A549 (cell line): ENCODE results near the gene DYRK1A.

Source experiments
- ESRRA ChIP-seq: fragments of 150-350 bp; IDR thresholded peaks from 2 replicates; pipeline ENCODE4 v1.6.1; 2014; ENCODE audit warnings: mild to moderate bottlenecking, low read length, borderline replicate concordance
- MAFK ChIP-seq: fragments of 450-650 bp; IDR thresholded peaks from 2 replicates; pipeline ENCODE4 v1.6.1; 2014; ENCODE audit not compliant: partially characterized antibody
- POLR2AphosphoS2 ChIP-seq: conservative IDR thresholded peaks from 2 replicates; pipeline ENCODE4 v1.6.1; 2012; ENCODE audit warnings: low read length, improper control_type of control experiment, inconsistent platforms
- SREBF2 ChIP-seq: fragments of 450-650 bp; IDR thresholded peaks from 2 replicates; pipeline ENCODE4 v1.6.1; 2014; ENCODE audit warnings: mild to moderate bottlenecking, moderate library complexity
- ZC3H11A ChIP-seq: fragments of 450-650 bp; IDR thresholded peaks from 2 replicates; pipeline ENCODE4 v1.6.1; 2014; ENCODE audit warnings: antibody characterized with exemption, mild to moderate bottlenecking
- TF ChIP-seq, protein P1 (sequence below): fragments of >200 bp; sonication (Bioruptor Twin); formaldehyde crosslinking; IDR thresholded peaks from 3 replicates; pipeline ENCODE4 v1.5.1; 2016

DNA sequence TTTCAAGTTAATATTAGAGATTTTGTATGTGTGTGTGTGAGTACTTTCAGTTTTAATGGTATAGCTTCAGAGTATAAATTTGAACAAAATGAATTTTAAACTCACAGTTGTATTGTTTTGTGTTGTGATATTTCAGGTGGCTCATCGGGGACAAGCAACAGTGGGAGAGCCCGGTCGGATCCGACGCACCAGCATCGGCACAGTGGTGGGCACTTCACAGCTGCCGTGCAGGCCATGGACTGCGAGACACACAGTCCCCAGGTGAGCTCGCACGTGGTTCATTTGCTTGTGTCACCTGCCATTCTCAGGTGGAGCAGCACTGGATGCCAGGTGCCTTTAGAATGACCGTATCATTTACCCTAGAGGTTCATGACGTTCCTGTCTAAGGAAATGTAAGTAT lies 139.4 kb downstream of the DYRK1A start:
- TF ChIP-seq SREBF2 (no peak), MAFK (no peak), POLR2AphosphoS2 (no peak), ESRRA (no peak), ZC3H11A (no peak)
- TF ChIP-seq, protein P1, sequence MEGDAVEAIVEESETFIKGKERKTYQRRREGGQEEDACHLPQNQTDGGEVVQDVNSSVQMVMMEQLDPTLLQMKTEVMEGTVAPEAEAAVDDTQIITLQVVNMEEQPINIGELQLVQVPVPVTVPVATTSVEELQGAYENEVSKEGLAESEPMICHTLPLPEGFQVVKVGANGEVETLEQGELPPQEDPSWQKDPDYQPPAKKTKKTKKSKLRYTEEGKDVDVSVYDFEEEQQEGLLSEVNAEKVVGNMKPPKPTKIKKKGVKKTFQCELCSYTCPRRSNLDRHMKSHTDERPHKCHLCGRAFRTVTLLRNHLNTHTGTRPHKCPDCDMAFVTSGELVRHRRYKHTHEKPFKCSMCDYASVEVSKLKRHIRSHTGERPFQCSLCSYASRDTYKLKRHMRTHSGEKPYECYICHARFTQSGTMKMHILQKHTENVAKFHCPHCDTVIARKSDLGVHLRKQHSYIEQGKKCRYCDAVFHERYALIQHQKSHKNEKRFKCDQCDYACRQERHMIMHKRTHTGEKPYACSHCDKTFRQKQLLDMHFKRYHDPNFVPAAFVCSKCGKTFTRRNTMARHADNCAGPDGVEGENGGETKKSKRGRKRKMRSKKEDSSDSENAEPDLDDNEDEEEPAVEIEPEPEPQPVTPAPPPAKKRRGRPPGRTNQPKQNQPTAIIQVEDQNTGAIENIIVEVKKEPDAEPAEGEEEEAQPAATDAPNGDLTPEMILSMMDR = no peak
